Subcutaneous adipose tissue (tissue), 4 donors: ENCODE data around the gene CA14. TPM values are rescaled to one million over a fixed set of nuclear protein-coding genes. Genes with fewer than 3 reads are reported as not detected.

Experiments
- CTCF ChIP-seq: fragments of 450-650 bp; IDR thresholded peaks from one replicate; pipeline ENCODE4 v1.5.1; 2016; ENCODE audit warnings: low read depth, mild to moderate bottlenecking, control low read depth, antibody characterized with exemption, moderate library complexity
- total RNA-seq, 4 donors: library from RNA; depleted of rRNA; stranded (reverse); fragments of >200 nt; gene quantifications; one replicate each; pipeline ENCODE4 v1.1.0, GENCODE V29; 2016

The CA14 gene
- total RNA-seq, 4 donors from 2014 or later: not detected

DNA sequence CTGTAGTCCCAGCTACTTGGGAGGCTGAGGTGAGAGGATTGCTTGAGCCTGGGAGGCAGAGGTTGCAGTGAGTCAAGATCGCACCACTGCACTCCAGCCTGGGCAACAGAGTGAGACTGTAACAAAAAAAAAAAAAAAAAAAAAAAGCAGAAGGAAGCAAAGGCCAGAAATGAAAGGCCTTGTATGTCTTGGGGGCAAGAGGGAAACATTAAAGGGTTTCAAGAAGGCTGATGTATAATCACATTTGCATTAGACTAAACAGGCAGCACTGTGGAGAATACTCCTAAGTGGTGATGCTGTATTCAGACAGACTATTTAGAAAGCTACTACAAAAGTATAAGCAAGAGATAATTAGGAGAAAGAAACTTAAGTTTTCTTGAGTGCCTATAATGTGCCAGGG, 32.0 kb upstream of the CA14 start:
- no peak for TF ChIP-seq CTCF

DNA sequence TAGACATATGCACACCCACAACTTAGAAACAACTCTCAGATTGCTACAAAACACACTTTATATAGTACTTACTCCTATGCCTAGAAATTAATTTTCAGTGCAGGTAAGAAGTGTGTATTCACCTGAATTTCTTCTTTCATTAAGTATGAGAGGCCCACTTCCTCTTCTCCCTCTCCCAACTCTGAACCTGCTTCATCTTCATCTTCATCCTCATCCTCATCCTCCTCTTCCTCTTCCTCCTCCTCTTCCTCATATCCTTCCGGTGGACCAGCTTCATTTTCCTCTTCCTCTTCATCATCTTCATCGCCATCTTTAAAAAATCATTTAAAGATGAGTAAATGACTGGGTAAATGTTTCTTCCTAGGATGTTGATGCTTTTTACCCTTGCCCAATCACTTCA, 31.1 kb upstream of the CA14 start:
- TF ChIP-seq CTCF: no peak

DNA sequence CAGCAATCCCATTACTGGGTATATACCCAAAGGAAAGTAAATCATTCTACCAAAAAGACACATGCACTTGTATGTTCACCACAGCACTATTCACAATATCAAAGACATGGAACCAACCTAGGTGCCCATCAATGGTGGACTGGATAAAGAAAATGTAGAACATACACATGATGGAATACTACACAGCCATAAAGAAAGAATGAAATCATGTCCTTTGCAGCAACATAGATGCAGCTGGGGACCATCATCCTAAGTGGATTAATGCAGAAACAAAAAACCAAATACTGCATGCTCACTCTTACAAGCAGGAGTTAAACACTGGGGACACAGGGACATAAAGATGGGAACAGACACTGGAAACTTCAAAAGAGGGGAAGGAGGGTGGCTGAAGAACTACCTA, 30.3 kb upstream of the CA14 start:
- no peak for TF ChIP-seq CTCF

- no peak for TF ChIP-seq CTCF
These were observed 23.9 kb upstream of the CA14 start for GRCh38 chr1:150233359-150234308.

GRCh38 chr1:150234309-150234565, 23.3 kb upstream of the CA14 start:
- no peak for TF ChIP-seq CTCF

- TF ChIP-seq CTCF: no peak
These were observed 22.8 kb upstream of the CA14 start for GRCh38 chr1:150234566-150235293.

DNA sequence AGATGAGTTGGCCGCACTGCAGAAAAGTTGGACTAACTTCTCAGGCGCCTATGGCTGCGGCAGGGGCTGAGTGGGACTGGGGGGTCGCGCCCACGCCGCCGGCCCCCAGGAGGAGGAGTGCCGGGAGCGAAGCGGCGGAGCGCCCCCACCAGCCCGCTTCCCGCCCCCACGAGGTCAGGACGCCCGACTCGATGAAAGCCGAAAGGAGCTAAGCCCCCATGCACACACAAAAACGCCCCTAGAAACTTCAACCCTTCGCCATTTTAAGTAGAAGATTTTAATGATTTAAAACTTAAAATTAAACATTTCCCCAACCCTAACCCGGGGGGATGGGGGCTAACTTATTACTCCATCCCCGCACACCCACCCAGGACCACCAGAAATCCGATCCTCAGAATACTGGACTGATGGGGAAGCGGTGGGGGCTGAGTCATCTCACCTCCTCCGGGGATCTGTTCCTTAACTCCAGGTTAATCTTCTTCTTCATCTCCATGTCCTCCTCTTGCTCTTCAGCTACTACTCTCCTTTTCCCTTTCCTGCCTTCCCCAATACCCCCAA, 22.2 kb upstream of the CA14 start:
- no peak for TF ChIP-seq CTCF
